H9 (cell line): ENCODE results near the gene CNBD2. TPM values are rescaled to one million over a fixed set of nuclear protein-coding genes. Genes with fewer than 3 reads are reported as not detected.

Experiments
- DNase-seq: peaks from one replicate; pipeline ENCODE4 v3.0.0-alpha.2; 2017
- H2AFZ ChIP-seq: one replicate; pipeline ENCODE4 v1.6.1; 2013; ENCODE audit warnings: mild to moderate bottlenecking, low read length, control low read depth, moderate library complexity
- H2AK5ac ChIP-seq: 2 replicates; pipeline ENCODE4 v1.6.1; 2013; ENCODE audit warnings: low read length, control low read depth, mixed read lengths; ENCODE audit not compliant: insufficient read length
- H2BK120ac ChIP-seq: one replicate; pipeline ENCODE4 v1.6.1; 2013; ENCODE audit warnings: low read depth, mild to moderate bottlenecking, low read length, control low read depth, inconsistent platforms; ENCODE audit not compliant: poor library complexity, severe bottlenecking
- H2BK12ac ChIP-seq: 2 replicates; pipeline ENCODE4 v1.6.1; 2013; ENCODE audit warnings: low read length, control low read depth, mixed read lengths, low read depth; ENCODE audit not compliant: insufficient read length
- H2BK15ac ChIP-seq: 2 replicates; pipeline ENCODE4 v1.6.1; 2013; ENCODE audit warnings: low read depth, low read length, control low read depth
- H2BK20ac ChIP-seq: one replicate; pipeline ENCODE4 v1.6.1; 2013; ENCODE audit warnings: low read depth, mild to moderate bottlenecking, low read length, control low read depth, inconsistent platforms; ENCODE audit not compliant: poor library complexity, severe bottlenecking
- H2BK5ac ChIP-seq: 2 replicates; pipeline ENCODE4 v1.6.1; 2013; ENCODE audit warnings: low read length, control low read depth, mixed read lengths; ENCODE audit not compliant: insufficient read length
- H3K14ac ChIP-seq: 2 replicates; pipeline ENCODE4 v1.6.1; 2013; ENCODE audit warnings: low read length, control low read depth; ENCODE audit not compliant: insufficient read depth
- H3K18ac ChIP-seq: 2 replicates; pipeline ENCODE4 v1.6.1; 2013; ENCODE audit warnings: low read depth, mild to moderate bottlenecking, mixed read lengths, low read length, control low read depth; ENCODE audit not compliant: insufficient read length
- H3K23ac ChIP-seq: 2 replicates; pipeline ENCODE4 v1.6.1; 2013; ENCODE audit warnings: low read length, control low read depth, mixed read lengths, low read depth; ENCODE audit not compliant: insufficient read length
- H3K23me2 ChIP-seq: 2 replicates; pipeline ENCODE4 v1.6.1; 2013; ENCODE audit warnings: low read depth, mild to moderate bottlenecking, mixed read lengths, low read length, control low read depth; ENCODE audit not compliant: insufficient read length, poor library complexity, severe bottlenecking
- H3K27ac ChIP-seq: 2 replicates; pipeline ENCODE4 v1.5.1; 2013; ENCODE audit warnings: low read length, control low read depth, mixed read lengths, low read depth; ENCODE audit not compliant: insufficient read length
- H3K27me3 ChIP-seq: 2 replicates; pipeline ENCODE4 v1.6.1; 2013; ENCODE audit warnings: low read length, control low read depth, inconsistent platforms; ENCODE audit not compliant: insufficient read depth
- H3K4ac ChIP-seq: 2 replicates; pipeline ENCODE4 v1.6.1; 2013; ENCODE audit warnings: low read depth, mild to moderate bottlenecking, control low read depth, inconsistent platforms, low read length, moderate library complexity
- H3K4me1 ChIP-seq: 2 replicates; pipeline ENCODE4 v1.6.1; 2013; ENCODE audit warnings: low read length, control low read depth, inconsistent platforms; ENCODE audit not compliant: insufficient read depth
- H3K4me2 ChIP-seq: 2 replicates; pipeline ENCODE4 v1.6.1; 2013; ENCODE audit warnings: low read length, control low read depth, mixed read lengths; ENCODE audit not compliant: insufficient read length, insufficient read depth
- H3K56ac ChIP-seq: 2 replicates; pipeline ENCODE4 v1.6.1; 2013; ENCODE audit warnings: low read depth, mild to moderate bottlenecking, mixed read lengths, low read length, control low read depth; ENCODE audit not compliant: insufficient read length
- H3K79me1 ChIP-seq: 2 replicates; pipeline ENCODE4 v1.6.1; 2013; ENCODE audit warnings: low read depth, mild to moderate bottlenecking, moderate library complexity, low read length, control low read depth, inconsistent platforms; ENCODE audit not compliant: insufficient read depth, poor library complexity, severe bottlenecking
- H3K79me2 ChIP-seq: 2 replicates; pipeline ENCODE4 v1.6.1; 2013; ENCODE audit warnings: low read length, control low read depth, inconsistent platforms; ENCODE audit not compliant: insufficient read depth
- H3K9ac ChIP-seq: 2 replicates; pipeline ENCODE4 v1.6.1; 2013; ENCODE audit warnings: low read length, control low read depth, mixed read lengths; ENCODE audit not compliant: insufficient read length; ENCODE audit errors: extremely low read depth
- H3K9me3 ChIP-seq: one replicate; pipeline ENCODE4 v1.6.1; 2013; ENCODE audit warnings: low read depth, low read length, inconsistent platforms; ENCODE audit not compliant: control insufficient read depth
- H3T11ph ChIP-seq: one replicate; pipeline ENCODE4 v1.6.1; 2013; ENCODE audit warnings: mild to moderate bottlenecking, low read length, control low read depth, inconsistent platforms
- H4K20me1 ChIP-seq: one replicate; pipeline ENCODE4 v1.6.1; 2013; ENCODE audit not compliant: control insufficient read depth, insufficient read length, insufficient read depth
- H4K5ac ChIP-seq: 2 replicates; pipeline ENCODE4 v1.6.1; 2013; ENCODE audit warnings: low read depth, mild to moderate bottlenecking, mixed read lengths, low read length, control low read depth; ENCODE audit not compliant: insufficient read length
- H4K8ac ChIP-seq: replicated peaks from 2 replicates; pipeline ENCODE4 v1.6.1; 2013; ENCODE audit warnings: low read length, control low read depth, mixed read lengths, low read depth; ENCODE audit not compliant: insufficient read length
- H4K91ac ChIP-seq: 2 replicates; pipeline ENCODE4 v1.6.1; 2013; ENCODE audit warnings: low read depth, mild to moderate bottlenecking, moderate library complexity, mixed read lengths, low read length, control low read depth; ENCODE audit not compliant: insufficient read length
- H3K27ac Mint-ChIP-seq, 3 experiments: 2 replicates in 2 of 3; 3 replicates in 1 of 3; pipeline ENCODE4 v1.8.0; 2020 to 2021; ENCODE audit warnings: mixed read lengths in 3 of 3, mild to moderate bottlenecking in 1 of 3, moderate library complexity in 1 of 3
- H3K27me3 Mint-ChIP-seq: 2 replicates; pipeline ENCODE4 v1.8.0; 2021; ENCODE audit warnings: low read depth, mild to moderate bottlenecking, moderate library complexity, mixed read lengths
- H3K36me3 Mint-ChIP-seq, 3 experiments: 2 replicates in 2 of 3; 3 replicates in 1 of 3; pipeline ENCODE4 v1.8.0; 2020 to 2021; ENCODE audit warnings: low read depth in 3 of 3, mixed read lengths in 3 of 3; ENCODE audit not compliant: insufficient read depth in 1 of 3
- H3K4me1 Mint-ChIP-seq, 2 experiments: 2 replicates each; pipeline ENCODE4 v1.8.0; 2020; ENCODE audit warnings: mixed read lengths in 2 of 2
- H3K4me3 Mint-ChIP-seq, 2 experiments: 2 replicates in 1 of 2; 3 replicates in 1 of 2; pipeline ENCODE4 v1.8.0; 2020 to 2021; ENCODE audit warnings: mild to moderate bottlenecking in 2 of 2, mixed read lengths in 2 of 2, moderate library complexity in 1 of 2
- H3K9me3 Mint-ChIP-seq, 2 experiments: 2 replicates in 1 of 2; 3 replicates in 1 of 2; pipeline ENCODE4 v1.8.0; 2020; ENCODE audit warnings: mild to moderate bottlenecking in 2 of 2, mixed read lengths in 2 of 2, moderate library complexity in 1 of 2
- WGBS: extraction: QIAGEN DNeasy Blood & Tissue Kit; methylation state at CpG from one replicate; pipeline ENCODE4 v1.1.7; 2013; ENCODE audit warnings: missing lambda C conversion rate, low lambda C conversion rate, mixed read lengths; ENCODE audit not compliant: insufficient read length; ENCODE audit errors: extremely low coverage; 5-methylcytosine and 5-hydroxymethylcytosine counted together
- total RNA-seq: library from RNA; stranded (reverse); gene quantifications from 2 replicates; pipeline ENCODE4 v1.2.1, GENCODE V29; 2021
- TF ChIP-seq, protein P1 (sequence below): fragments of 200-600 bp; sonication (generic); conservative IDR thresholded peaks from 3 replicates; pipeline ENCODE4 v1.8.0; 2021; ENCODE audit warnings: antibody characterized with exemption, mild to moderate bottlenecking

The CNBD2 gene
- total RNA-seq, 1 experiment from 2014 or later = 3.1 TPM

DNA sequence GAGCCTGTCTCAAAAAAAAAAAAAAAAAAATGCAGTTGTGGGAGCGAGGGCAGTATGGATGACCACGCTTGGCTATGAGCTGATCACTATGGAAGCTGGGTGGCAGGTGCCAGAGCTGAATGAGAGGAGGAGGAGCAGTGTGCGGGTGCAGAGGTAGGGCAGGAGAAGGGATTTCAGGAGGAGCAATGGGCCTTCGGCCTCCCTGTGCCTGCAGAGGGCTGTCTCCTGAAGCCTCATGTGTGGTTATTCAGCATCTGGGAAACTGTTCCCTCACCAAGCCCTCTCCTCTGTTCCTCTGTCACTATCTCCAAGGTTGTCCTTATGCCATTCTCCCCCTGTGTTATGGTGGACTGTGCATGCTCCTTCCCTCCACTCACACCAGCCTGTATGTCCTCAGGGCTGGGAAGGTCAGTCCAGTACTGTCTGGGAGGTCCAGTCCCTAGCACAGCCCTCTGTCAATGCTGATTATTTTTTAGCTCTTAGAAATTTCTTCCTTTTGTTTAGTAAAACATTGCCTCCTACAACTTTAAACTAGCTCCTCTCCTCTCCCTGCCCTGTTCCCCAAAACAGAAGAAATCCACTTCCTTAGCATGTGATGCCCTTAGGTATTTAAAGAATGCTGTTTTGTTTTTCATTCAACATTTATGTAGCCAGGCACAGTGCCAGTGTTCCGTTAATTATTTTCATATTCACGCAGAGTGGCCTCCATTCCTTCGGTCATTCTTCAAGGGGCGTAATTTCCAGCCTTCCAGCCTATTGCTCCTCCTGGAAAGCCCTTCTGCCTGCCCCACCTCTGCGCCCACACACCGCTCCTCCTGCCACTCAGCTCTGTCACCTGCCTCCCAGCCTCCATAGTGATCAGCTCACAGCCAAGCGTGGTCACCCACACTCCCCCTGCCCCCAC lies 48.9 kb downstream of the CNBD2 start:
- Histone ChIP-seq H3K79me2 (no peaks in the 10 kb centered on the region), H3K18ac (peak overlapping the region; percentile 3), H2AK5ac (no peak overlapping the region), H4K5ac (peak overlapping the region; percentile 27), H3K4me1 (no peaks in the 10 kb centered on the region; the same call in 1 of the 2 replicates), H3K56ac (no peak overlapping the region), H3K23ac (no peak overlapping the region), H4K8ac (no peak overlapping the region), H4K20me1 (no peaks in the 10 kb centered on the region), H3K9ac (no peak overlapping the region), H3K79me1 (no peaks in the 10 kb centered on the region), H4K91ac (no peak overlapping the region), H2BK20ac (no peak overlapping the region), H2BK120ac (no peak overlapping the region), H3K27me3 (no peaks in the 10 kb centered on the region), H3K4me2 (no peak overlapping the region), H2BK12ac (no peak overlapping the region), H3K14ac (peak overlapping the region; percentile 68; the same call in 1 of the 2 replicates), H3T11ph (no peak overlapping the region), H2AFZ (no peak overlapping the region), H3K23me2 (no peaks in the 10 kb centered on the region), H2BK5ac (no peak overlapping the region), H2BK15ac (no peak overlapping the region), H3K9me3 (no peaks in the 10 kb centered on the region), H3K4ac (no peak overlapping the region), H3K27ac (no peak overlapping the region)
- Mint-ChIP-seq H3K4me1 (peaks cover 11 to 13% of the 10 kb centered on the region in 2 experiments), H3K9me3 (no peaks in the 10 kb centered on the region), H3K27me3 (peaks cover 8% of the 10 kb centered on the region), H3K4me3 (no peak overlapping the region), H3K27ac (peak overlapping the region in 2 of 3 experiments; percentile 38 to 75; a peak in 3 of 7 replicates), H3K36me3 (no peaks in the 10 kb centered on the region)
- TF ChIP-seq, protein P1, sequence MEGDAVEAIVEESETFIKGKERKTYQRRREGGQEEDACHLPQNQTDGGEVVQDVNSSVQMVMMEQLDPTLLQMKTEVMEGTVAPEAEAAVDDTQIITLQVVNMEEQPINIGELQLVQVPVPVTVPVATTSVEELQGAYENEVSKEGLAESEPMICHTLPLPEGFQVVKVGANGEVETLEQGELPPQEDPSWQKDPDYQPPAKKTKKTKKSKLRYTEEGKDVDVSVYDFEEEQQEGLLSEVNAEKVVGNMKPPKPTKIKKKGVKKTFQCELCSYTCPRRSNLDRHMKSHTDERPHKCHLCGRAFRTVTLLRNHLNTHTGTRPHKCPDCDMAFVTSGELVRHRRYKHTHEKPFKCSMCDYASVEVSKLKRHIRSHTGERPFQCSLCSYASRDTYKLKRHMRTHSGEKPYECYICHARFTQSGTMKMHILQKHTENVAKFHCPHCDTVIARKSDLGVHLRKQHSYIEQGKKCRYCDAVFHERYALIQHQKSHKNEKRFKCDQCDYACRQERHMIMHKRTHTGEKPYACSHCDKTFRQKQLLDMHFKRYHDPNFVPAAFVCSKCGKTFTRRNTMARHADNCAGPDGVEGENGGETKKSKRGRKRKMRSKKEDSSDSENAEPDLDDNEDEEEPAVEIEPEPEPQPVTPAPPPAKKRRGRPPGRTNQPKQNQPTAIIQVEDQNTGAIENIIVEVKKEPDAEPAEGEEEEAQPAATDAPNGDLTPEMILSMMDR = no peak
- DNase-seq = no peak
- no CpG with 5 or more reads among the region's 11 CpGs for WGBS
